Gastrocnemius medialis (tissue), 4 donors: Measurements from ENCODE around the gene RIPOR3. TPM values are rescaled to one million over a fixed set of nuclear protein-coding genes. Genes with fewer than 3 reads are reported as not detected.
"Not testable (repeated sequence)": the region's sequence is repeated elsewhere in the genome, so short reads cannot be mapped to it uniquely, and the experiment has no call there.

Source experiments
- ATAC-seq, 2 donors: fragments of 150-250 bp; one replicate each; pipeline ENCODE4 v1.9.1; 2016
- DNase-seq, 2 donors: peaks; one replicate each; pipeline ENCODE4 v3.0.0-alpha.2; 2019
- H3K27ac ChIP-seq, 4 donors: fragments of 200-600 bp; sonication (generic); 1 replicate in 1 of 4; 2 replicates in 3 of 4; pipeline ENCODE4 v1.5.1; 2016 to 2018; ENCODE audit warnings: mild to moderate bottlenecking in 2 of 4, moderate library complexity in 1 of 4
- H3K27me3 ChIP-seq, 3 donors: fragments of 200-600 bp; sonication (generic) in 2 of 3; 1 replicate in 1 of 3; 2 replicates in 2 of 3; pipeline versions ENCODE4 v1.5.1 to v1.6.0; 2016 to 2019; ENCODE audit warnings: mild to moderate bottlenecking in 1 of 3, moderate library complexity in 1 of 3
- H3K36me3 ChIP-seq, 2 donors: fragments of 200-600 bp; sonication (generic) in 1 of 2; one replicate each; pipeline ENCODE4 v1.5.1; 2017 to 2018
- H3K4me1 ChIP-seq, 2 donors: fragments of 200-600 bp; sonication (generic) in 1 of 2; one replicate each; pipeline ENCODE4 v1.5.1; 2016 to 2017; ENCODE audit warnings: mild to moderate bottlenecking in 2 of 2
- H3K4me3 ChIP-seq, 4 donors: fragments of 200-600 bp; sonication (generic) in 3 of 4; 1 replicate in 1 of 4; 2 replicates in 3 of 4; pipeline ENCODE4 v1.5.1; 2016 to 2019; ENCODE audit warnings: mild to moderate bottlenecking in 2 of 4
- H3K9me3 ChIP-seq, 3 donors: fragments of 200-600 bp; sonication (generic) in 2 of 3; 1 replicate in 1 of 3; 2 replicates in 2 of 3; pipeline ENCODE4 v1.5.1; 2016 to 2019
- POLR2A ChIP-seq, 2 donors: fragments of 450-650 bp; IDR thresholded peaks; one replicate each; pipeline ENCODE4 v1.6.1; 2017; ENCODE audit warnings: antibody characterized with exemption in 2 of 2, mild to moderate bottlenecking in 2 of 2, moderate library complexity in 2 of 2
- in situ Hi-C, 4 donors: fragments of 200-750 bp; cut with MboI; loops; one replicate each; pipeline versions ENCODE4 v1.15.0 to v1.8.0; 2017; ENCODE audit warnings: low sequenced_read_pairs in 4 of 4
- intact Hi-C: fragments of 100-400 bp; cut with DNase I; formaldehyde crosslinking; loops from one replicate; pipeline ENCODE4 v1.15.1; 2023; ENCODE audit warnings: low total_unique reads
- total RNA-seq, 4 donors: library from RNA; depleted of rRNA; stranded (reverse); fragments of >200 nt; gene quantifications; one replicate each; pipeline versions ENCODE4 v1.1.0 to v1.2.3, GENCODE V29; 2016
- TF ChIP-seq, protein P1 (sequence below), 5 experiments: fragments of 450-650 bp in 3 of 5; fragments of 200-600 bp in 2 of 5; sonication (generic) in 2 of 5; IDR thresholded peaks in 4 of 5; conservative IDR thresholded peaks in 1 of 5; 1 replicate in 4 of 5; 2 replicates in 1 of 5; pipeline ENCODE4 v1.5.1; 2016 to 2019; ENCODE audit warnings: antibody characterized with exemption in 5 of 5, mild to moderate bottlenecking in 3 of 5, moderate library complexity in 3 of 5

RIPOR3 gene
- total RNA-seq, 4 donors from 2014 or later, result 5.3 to 12.5 (median 8.2) TPM

DNA sequence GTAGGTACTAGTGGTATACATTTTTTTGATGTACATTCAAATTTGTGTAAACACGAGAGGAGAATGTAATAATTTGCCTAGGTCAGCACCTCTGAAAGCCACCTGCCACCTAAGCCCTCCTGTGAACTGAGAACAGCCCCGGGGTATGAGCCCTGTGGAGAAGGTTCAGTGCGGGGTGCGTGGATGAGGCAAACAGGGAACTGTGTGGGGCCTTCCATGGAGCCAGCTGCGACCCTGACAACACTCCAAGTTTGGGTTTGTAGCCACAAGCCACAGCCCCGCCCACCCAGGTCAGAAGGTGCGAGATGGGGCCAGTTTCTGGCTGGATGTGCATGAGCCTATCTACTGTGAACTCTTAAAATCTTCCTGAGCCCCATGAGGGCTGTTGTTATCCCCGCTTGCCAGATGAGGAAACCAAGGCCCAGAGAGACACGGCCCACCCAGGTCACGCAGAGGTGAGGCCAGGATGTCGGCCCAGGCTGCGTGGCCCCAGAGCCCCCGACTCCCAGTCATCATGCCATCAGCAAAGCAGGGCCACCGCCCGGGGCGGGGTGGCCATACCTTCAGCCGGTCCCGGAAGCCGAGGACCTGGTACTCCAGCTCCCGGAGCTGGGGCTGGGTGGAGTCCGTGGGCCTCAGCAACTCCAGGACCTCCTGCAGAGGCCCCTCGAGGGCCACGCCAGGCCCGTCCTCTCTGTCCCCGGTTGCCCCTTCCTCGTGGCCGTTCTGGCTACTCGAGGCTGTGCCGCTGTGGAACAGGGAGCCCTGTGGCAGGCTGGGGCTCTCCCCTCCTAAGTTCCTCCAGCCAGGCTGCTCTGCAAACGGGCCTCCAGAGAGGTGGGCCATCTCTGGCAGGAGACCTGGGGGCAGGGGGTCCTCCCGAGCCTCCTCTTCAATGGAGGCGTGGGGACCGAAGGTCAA is 89.6 kb downstream of the RIPOR3 start:
- no peak overlapping the region for H3K4me3 ChIP-seq
- peaks cover 0 to 6% of the 10 kb centered on the region in 2 donors for H3K4me1 ChIP-seq
- in situ Hi-C loops (no loop called here), intact Hi-C loops (no loop called here)
- no peak for ATAC-seq
- no peak for DNase-seq
- TF ChIP-seq POLR2A (IDR thresholded peaks at IDR 0.05), result no peak
- TF ChIP-seq, protein P1, sequence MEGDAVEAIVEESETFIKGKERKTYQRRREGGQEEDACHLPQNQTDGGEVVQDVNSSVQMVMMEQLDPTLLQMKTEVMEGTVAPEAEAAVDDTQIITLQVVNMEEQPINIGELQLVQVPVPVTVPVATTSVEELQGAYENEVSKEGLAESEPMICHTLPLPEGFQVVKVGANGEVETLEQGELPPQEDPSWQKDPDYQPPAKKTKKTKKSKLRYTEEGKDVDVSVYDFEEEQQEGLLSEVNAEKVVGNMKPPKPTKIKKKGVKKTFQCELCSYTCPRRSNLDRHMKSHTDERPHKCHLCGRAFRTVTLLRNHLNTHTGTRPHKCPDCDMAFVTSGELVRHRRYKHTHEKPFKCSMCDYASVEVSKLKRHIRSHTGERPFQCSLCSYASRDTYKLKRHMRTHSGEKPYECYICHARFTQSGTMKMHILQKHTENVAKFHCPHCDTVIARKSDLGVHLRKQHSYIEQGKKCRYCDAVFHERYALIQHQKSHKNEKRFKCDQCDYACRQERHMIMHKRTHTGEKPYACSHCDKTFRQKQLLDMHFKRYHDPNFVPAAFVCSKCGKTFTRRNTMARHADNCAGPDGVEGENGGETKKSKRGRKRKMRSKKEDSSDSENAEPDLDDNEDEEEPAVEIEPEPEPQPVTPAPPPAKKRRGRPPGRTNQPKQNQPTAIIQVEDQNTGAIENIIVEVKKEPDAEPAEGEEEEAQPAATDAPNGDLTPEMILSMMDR (IDR thresholded peaks at IDR 0.05 in 4 of 5, conservative IDR thresholded peaks at IDR 0.05 in 1 of 5), result no peak
- H3K9me3 ChIP-seq, result no peaks in the 10 kb centered on the region
- no peaks in the 10 kb centered on the region for H3K36me3 ChIP-seq
- H3K27ac ChIP-seq, result no peak overlapping the region
- H3K27me3 ChIP-seq, result peaks cover 18 to 43% (median 35%) of the 10 kb centered on the region in 3 donors

DNA sequence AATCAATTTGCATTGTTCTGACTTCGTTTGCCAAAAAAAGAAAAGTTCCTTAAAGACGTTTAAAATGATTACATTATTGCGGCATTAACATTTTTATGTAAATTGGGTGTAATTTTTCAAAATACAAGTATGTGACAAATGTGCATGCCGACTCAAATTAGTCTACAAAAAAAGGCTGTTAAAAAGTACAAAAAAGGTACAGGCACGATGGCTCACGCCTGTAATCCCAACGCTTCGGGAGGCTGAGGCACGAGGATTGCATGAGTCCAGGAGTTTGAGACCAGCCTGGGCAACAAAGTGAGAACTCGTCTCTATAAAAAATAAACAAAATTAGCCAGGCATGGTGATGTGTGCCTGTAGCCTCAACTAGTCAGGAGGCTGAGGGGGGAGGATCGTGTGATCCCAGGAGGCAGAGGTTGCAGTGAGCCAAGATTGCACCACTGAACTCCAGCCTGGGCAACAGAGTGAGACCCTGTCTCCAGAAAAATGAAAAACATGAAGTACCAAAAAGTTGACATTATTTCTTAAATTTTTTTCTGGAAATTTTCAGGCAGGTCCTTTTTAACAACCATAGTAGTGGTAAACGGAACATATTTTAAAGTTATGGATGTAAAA is 91.0 kb downstream of the RIPOR3 start:
- in situ Hi-C loops, result no loop called here
- H3K27ac ChIP-seq, result no peak overlapping the region
- no peaks in the 10 kb centered on the region for H3K36me3 ChIP-seq
- DNase-seq (no peak), ATAC-seq (no peak)
- peaks cover 19 to 45% (median 35%) of the 10 kb centered on the region in 3 donors for H3K27me3 ChIP-seq
- H3K4me1 ChIP-seq, result peaks cover 3 to 6% of the 10 kb centered on the region in 2 donors
- H3K4me3 ChIP-seq, result no peak overlapping the region
- intact Hi-C loops, result no loop called here
- no peak for TF ChIP-seq POLR2A (IDR thresholded peaks at IDR 0.05)
- TF ChIP-seq, protein P1 (IDR thresholded peaks at IDR 0.05 in 4 of 5, conservative IDR thresholded peaks at IDR 0.05 in 1 of 5), result no peak
- no peaks in the 10 kb centered on the region for H3K9me3 ChIP-seq

DNA sequence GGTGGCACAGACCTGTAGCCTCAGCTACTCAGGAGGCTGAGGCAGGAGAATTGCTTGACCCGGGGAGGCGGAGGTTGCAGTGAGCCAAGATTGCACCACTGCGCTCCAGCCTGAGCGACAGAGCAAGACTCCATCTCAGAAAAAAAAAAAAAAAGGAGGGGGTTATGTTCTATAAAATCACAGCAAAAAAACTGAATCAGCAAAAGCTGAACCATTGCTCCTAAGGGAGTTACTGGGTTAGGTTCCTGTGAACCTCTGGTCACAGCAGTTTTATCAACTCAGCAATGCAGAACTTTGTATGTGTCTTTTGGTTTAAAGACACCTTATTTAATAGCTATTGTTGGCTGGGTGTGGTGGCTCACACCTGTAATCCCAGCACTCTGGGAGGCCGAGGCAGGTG is 92.6 kb downstream of the RIPOR3 start:
- H3K9me3 ChIP-seq, in situ Hi-C loops, H3K4me1 ChIP-seq, H3K36me3 ChIP-seq, H3K27ac ChIP-seq, H3K4me3 ChIP-seq, ATAC-seq, intact Hi-C loops, DNase-seq: not testable (repeated sequence)
- peaks cover 19 to 45% (median 35%) of the 10 kb centered on the region in 3 donors for H3K27me3 ChIP-seq

DNA sequence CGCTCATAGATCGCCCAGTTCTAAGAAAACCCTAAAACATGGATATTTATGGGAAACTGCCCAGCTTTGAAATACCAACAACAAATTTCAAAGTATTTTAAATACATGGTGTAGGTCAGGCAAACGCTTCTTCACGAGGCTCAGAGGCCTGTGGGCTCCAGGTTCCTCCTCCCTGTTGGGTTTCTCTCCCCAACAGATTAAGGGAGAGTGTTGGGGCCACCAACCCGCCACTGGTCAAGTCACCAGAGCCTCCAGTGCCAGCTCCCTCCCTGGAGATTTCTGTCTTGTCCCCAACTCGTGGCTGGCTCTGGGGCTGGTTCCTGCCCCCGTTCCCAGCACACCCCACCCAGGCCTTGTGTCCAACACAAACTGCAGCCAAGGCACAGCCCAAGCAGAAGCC is 93.3 kb downstream of the RIPOR3 start:
- intact Hi-C loops (no loop called here), in situ Hi-C loops (no loop called here)
- H3K4me3 ChIP-seq, result no peak overlapping the region
- H3K27ac ChIP-seq, result no peak overlapping the region
- ATAC-seq (no peak), DNase-seq (no peak)
- no peak for TF ChIP-seq POLR2A (IDR thresholded peaks at IDR 0.05)
- TF ChIP-seq, protein P1 (IDR thresholded peaks at IDR 0.05 in 4 of 5, conservative IDR thresholded peaks at IDR 0.05 in 1 of 5), result no peak
- peaks cover 19 to 45% (median 34%) of the 10 kb centered on the region in 3 donors for H3K27me3 ChIP-seq
- peaks cover 6% of the 10 kb centered on the region in 2 donors for H3K4me1 ChIP-seq
- no peaks in the 10 kb centered on the region for H3K36me3 ChIP-seq
- H3K9me3 ChIP-seq, result no peaks in the 10 kb centered on the region

DNA sequence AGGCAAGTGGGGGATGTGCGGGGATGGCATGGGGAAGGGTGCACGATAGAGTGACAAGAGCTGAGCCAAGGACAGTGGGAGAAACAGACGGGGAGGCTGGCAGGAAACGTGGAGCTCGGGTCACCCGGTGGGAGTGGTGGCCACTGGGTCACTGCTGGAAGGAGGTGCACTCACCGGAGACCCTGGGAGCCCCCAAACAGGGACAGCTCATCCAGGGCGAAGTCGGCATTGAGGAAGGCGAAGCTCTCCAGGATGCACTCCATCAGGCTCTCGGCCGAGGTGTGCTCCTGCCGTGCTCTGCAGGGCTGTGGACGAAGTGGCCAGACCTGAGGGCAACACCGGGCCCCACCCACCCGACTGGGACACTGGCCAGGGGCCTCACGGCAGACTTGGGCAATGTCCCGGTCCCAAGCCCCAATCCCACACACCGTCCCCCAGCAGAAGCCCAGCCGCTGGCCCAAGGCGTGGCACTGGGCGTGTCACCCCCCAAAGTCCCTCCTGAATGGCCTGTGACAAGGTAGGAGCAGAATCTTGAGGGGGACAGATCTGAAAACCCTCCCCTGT is 93.9 kb downstream of the RIPOR3 start:
- H3K9me3 ChIP-seq, result no peaks in the 10 kb centered on the region
- H3K36me3 ChIP-seq, result no peaks in the 10 kb centered on the region
- intact Hi-C loops, result no loop called here
- H3K27me3 ChIP-seq, result peaks cover 19 to 45% (median 31%) of the 10 kb centered on the region in 3 donors
- H3K4me3 ChIP-seq, result no peak overlapping the region
- peaks cover 8 to 9% of the 10 kb centered on the region in 2 donors for H3K4me1 ChIP-seq
- H3K27ac ChIP-seq, result no peak overlapping the region
- TF ChIP-seq POLR2A (IDR thresholded peaks at IDR 0.05), result no peak
- TF ChIP-seq, protein P1 (IDR thresholded peaks at IDR 0.05 in 4 of 5, conservative IDR thresholded peaks at IDR 0.05 in 1 of 5), result no peak
- in situ Hi-C loops, result no loop called here
- no peak for DNase-seq
- no peak for ATAC-seq
